Endothelial cell of umbilical vein (primary cell): ENCODE measurements around the gene RIMOC1.
A peak's percentile ranks its signal among the peaks of the same experiment; 100 is the strongest.

Experiments used
- CTCF ChIP-seq, 2 donors: IDR thresholded peaks; 1 replicate in 1 of 2; 2 replicates in 1 of 2; pipeline ENCODE4 v1.5.1; 2011; ENCODE audit warnings: low read length in 2 of 2, mild to moderate bottlenecking in 2 of 2, moderate library complexity in 2 of 2, control low read depth in 1 of 2, inconsistent platforms in 1 of 2, low read depth in 1 of 2; ENCODE audit not compliant: insufficient read depth in 1 of 2; ENCODE audit errors: extremely low read depth in 1 of 2
- EZH2 ChIP-seq: IDR thresholded peaks from 2 replicates; pipeline ENCODE4 v1.6.1; 2012; ENCODE audit warnings: borderline replicate concordance, low read depth, mild to moderate bottlenecking, moderate library complexity, low read length, inconsistent platforms; ENCODE audit not compliant: severe bottlenecking
- FOS ChIP-seq: IDR thresholded peaks from 2 replicates; pipeline ENCODE4 v1.6.1; 2011; ENCODE audit warnings: mild to moderate bottlenecking, low read length, moderate library complexity, borderline replicate concordance; ENCODE audit not compliant: insufficient read depth
- GATA2 ChIP-seq: IDR thresholded peaks from 2 replicates; pipeline ENCODE4 v1.7.0; 2011; ENCODE audit warnings: low read depth, mild to moderate bottlenecking, moderate library complexity, mixed read lengths, low read length; ENCODE audit not compliant: insufficient read length, insufficient read depth
- JUN ChIP-seq: IDR thresholded peaks from 2 replicates; pipeline ENCODE4 v1.6.1; 2011; ENCODE audit warnings: borderline replicate concordance, low read depth; ENCODE audit not compliant: insufficient read length, insufficient read depth
- MAX ChIP-seq: IDR thresholded peaks from 2 replicates; pipeline ENCODE4 v1.6.1; 2011; ENCODE audit not compliant: insufficient read depth, insufficient read length
- MYC ChIP-seq: IDR thresholded peaks from one replicate; pipeline ENCODE4 v1.6.1; 2011; ENCODE audit warnings: mild to moderate bottlenecking, low read depth, low read length
- POLR2A ChIP-seq: IDR thresholded peaks from 2 replicates; pipeline ENCODE4 v1.6.1; 2012; ENCODE audit warnings: low read depth, mild to moderate bottlenecking, control low read depth, low read length
- POLR2AphosphoS5 ChIP-seq: IDR thresholded peaks from 2 replicates; pipeline ENCODE4 v1.6.1; 2012; ENCODE audit warnings: low read depth, mild to moderate bottlenecking, control low read depth, low read length, moderate library complexity; ENCODE audit not compliant: insufficient read depth

GRCh38 chr5:41925555-41925951 is 21.4 kb downstream of the RIMOC1 start:
- TF ChIP-seq CTCF (IDR thresholded peaks at IDR 0.05; ENCODE audit: extremely low read depth in 1 of 2, insufficient read depth in 1 of 2, low read depth in 1 of 2, low read length in 2 of 2): no peak
- TF ChIP-seq POLR2A: no peak
- peak; percentile 18 for TF ChIP-seq JUN
- TF ChIP-seq POLR2AphosphoS5: peak; percentile 0
- no peak for TF ChIP-seq EZH2
- TF ChIP-seq MAX: no peak
- peak; percentile 43 for TF ChIP-seq FOS
- no peak for TF ChIP-seq MYC
- TF ChIP-seq GATA2: peak; percentile 48
